Occipital lobe (tissue), 2 donors: ENCODE results near the gene AK6. TPM values are rescaled to one million over a fixed set of nuclear protein-coding genes. Genes with fewer than 3 reads are reported as not detected.
"Not testable (repeated sequence)": the region's sequence is repeated elsewhere in the genome, so short reads cannot be mapped to it uniquely, and the experiment has no call there.

Experiments used
- DNase-seq: peaks from one replicate; lab custom pipeline; 2025; lab: John Stamatoyannopoulos, UW
- total RNA-seq: library from RNA; depleted of rRNA; stranded (reverse); fragments of >200 nt; gene quantifications from one replicate; pipeline ENCODE4 v1.2.3, GENCODE V29; 2014

Gene AK6
- total RNA-seq, 1 donor from 2014 or later, result 22.0 TPM

GRCh38 chr5:69335341-69335935, 33.9 kb downstream of the AK6 start:
- no peak for DNase-seq

GRCh38 chr5:69334793-69335268, 34.5 kb downstream of the AK6 start:
- peak; percentile 65 for DNase-seq

DNA sequence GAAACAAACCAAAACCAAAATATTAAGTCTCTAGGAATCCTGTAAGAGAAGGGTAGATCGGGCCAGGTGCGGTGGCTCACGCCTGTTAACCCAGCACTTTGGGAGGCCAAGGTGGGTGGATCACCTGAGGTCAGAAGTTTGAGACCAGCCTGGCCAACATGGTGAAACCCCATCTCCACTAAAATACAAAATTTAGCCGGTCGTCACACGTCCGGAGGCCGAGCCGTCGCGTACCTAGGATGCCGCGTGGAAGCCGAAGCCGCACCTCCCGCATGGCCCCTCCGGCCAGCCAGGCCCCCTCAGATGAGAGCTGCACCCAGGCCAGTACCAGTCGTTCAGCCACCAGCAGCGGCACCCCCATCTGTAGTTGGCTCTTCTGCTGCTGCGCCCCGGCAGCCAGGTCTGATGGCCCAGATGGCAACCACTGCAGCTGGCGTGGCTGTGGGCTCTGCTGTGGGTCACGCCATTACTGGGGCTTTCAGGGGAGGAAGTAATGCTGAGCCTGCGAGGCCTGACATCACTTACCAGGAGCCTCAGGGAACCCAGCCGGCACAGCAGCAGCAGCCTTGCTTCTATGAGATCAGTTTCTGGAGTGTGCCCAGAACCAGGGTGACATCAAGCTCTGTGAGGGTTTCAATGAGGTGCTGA, 35.5 kb downstream of the AK6 start:
- not testable (repeated sequence) for DNase-seq

- DNase-seq, result no peak
Observed at GRCh38 chr5:69331528-69332445, 37.5 kb downstream of the AK6 start.

DNA sequence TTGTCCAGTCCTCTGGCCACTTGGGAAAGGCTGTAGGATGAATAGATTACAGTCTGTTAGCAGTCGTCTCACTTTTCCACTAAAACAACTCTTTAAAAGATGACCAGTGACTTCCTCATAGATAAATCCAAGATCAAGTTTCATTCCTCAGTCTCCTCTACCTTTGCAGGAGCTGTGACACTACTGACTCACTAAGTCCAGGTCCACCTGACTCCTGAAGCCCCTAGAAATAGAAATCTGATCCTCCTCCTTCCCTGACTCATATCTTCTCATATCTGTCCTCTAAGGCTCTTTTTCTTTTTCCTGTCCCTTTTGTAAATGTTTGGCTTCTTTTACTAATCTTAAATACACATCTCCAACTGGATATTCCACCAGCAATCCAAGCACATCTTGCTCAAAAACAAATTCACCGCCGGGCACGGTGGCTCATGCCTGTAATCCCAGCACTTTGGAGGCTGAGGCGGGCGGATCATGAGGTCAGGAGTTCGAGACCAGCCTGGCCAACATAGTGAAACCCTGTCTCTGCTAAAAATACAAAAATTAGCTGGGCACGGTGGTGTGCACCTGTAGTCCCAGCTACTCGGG, 39.3 kb downstream of the AK6 start:
- no peak for DNase-seq

GRCh38 chr5:69326365-69326764, 43.0 kb downstream of the AK6 start:
- DNase-seq, result no peak

GRCh38 chr5:69317391-69317790, 51.9 kb downstream of the AK6 start:
- DNase-seq, result no peak

DNA sequence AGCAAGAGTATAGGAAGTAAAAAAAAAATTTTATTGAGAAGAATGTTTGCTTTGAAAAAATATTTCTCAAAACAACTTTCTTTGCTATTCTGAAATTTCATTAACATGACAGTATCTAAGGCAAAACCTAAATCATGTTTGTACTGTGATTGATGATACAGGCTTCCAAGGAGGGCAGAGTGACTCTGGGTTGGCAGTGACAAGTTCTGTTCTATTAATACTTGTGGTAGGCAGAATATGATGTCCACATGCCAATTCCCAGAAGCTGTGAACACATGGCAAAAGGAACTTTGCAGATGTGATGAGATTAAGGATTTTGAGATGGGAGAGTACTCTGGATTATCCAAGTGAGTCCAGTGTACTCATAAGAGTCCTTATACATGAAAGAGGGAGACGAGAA, 53.3 kb downstream of the AK6 start:
- no peak for DNase-seq

DNA sequence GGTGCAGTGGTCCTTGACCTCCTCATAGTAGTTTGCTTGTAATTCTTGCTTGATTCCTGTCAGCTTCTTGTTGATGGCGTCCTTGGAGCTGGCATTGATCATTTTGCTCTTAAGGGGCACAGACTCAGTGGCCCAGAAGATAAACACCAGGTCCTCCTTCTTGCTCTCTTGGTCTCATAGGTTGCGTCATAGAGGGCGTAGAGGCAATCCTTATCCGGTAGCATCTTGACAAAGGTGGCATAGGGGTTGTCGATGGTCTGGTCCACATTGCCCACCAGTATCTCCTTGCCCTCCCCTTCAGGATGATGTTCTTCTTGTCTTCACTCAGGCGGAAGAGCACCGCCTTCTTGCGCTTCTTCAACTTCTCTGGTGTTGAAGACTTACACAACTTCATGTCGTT, 55.9 kb downstream of the AK6 start:
- no peak for DNase-seq

DNA sequence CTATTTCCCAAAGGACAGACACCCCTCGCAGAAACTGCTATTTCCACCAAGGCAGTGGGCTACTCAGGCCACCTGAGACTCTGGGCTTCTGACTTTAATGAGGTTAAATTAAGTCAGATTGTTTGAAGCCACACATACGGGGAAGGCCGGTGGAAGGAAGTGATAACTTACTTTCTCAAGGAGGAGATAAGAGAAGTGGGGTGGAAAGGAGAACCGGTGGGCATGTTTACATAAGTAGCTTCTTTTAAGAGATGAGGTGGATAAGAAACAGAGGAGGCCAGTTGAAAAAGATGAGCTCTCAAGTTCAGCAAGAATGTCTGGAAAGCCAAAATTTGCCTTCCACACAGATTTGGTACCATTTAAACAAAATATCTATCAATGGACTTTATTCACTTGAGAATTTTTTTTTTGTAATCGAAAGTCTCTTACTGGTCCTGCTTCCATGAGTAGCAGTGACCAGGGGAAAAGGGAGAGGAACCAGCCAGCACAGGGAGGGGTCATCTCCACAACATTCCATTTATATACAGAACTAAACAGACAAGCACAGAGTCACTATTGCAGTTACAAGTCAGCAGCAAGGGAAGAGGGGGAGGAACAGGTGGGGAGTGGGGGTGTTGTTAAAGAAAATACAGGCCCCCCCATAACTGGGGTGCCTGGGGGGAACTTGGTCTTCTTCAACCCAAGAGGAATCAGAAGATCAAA, 56.7 kb downstream of the AK6 start:
- DNase-seq, result no peak

- DNase-seq, result no peak
Observed at GRCh38 chr5:69309380-69309779, 59.9 kb downstream of the AK6 start.

GRCh38 chr5:69308046-69308553, 61.2 kb downstream of the AK6 start:
- DNase-seq, result no peak

- DNase-seq, result no peak
Observed at GRCh38 chr5:69305512-69305911, 63.8 kb downstream of the AK6 start.

Other genes with a start within 250 kb of the AK6 start
- 25.0 TPM for gene CCNB1, start 202.4 kb downstream of the AK6 start, total RNA-seq
- 16.2 TPM for gene CENPH, start 179.9 kb downstream of the AK6 start, total RNA-seq
- 57.4 TPM for gene CDK7, start 134.6 kb downstream of the AK6 start, total RNA-seq
- 9.0 TPM for gene CCDC125, start 36.7 kb downstream of the AK6 start, total RNA-seq
- gene TAF9, start within 50 bp of the AK6 start, total RNA-seq, result 83.0 TPM
- 32.1 TPM for gene RAD17, start 298 bp upstream of the AK6 start, total RNA-seq
- gene MARVELD2, start 45.6 kb upstream of the AK6 start, total RNA-seq, result 0.78 TPM
- 3.6 TPM for gene OCLN, start 123.3 kb upstream of the AK6 start, total RNA-seq
- gene GTF2H2C, start 190.7 kb upstream of the AK6 start, total RNA-seq, result 58.8 TPM